Astrocyte (in vitro differentiated cells and primary cell): ENCODE data around the gene ATP5F1B. TPM values are rescaled to one million over a fixed set of nuclear protein-coding genes. Genes with fewer than 3 reads are reported as not detected.
A peak's percentile ranks its signal among the peaks of the same experiment; 100 is the strongest.

Source experiments
- DNase-seq: peaks from one replicate; pipeline ENCODE4 v3.0.0-alpha.2; 2010; ENCODE audit warnings: low read depth
- FAIRE-seq: peaks from 2 replicates; lab custom pipeline; 2011; peaks lifted over from hg19 to GRCh38; lab: Jason Lieb, UNC
- H2AFZ ChIP-seq: 2 replicates; pipeline ENCODE4 v1.6.0; 2012; ENCODE audit warnings: low read depth, low read length, inconsistent platforms
- H3K27ac ChIP-seq: 2 replicates; pipeline ENCODE4 v1.5.1; 2011; ENCODE audit warnings: low read depth, low read length, inconsistent platforms
- H3K27me3 ChIP-seq: 2 replicates; pipeline ENCODE4 v1.6.0; 2011; ENCODE audit warnings: low read length, inconsistent platforms; ENCODE audit not compliant: insufficient read depth
- H3K36me3 ChIP-seq: 2 replicates; pipeline ENCODE4 v1.5.1; 2011; ENCODE audit warnings: low read length, inconsistent platforms; ENCODE audit not compliant: insufficient read depth
- H3K4me1 ChIP-seq: 2 replicates; pipeline ENCODE4 v1.5.1; 2011; ENCODE audit warnings: low read length, inconsistent platforms; ENCODE audit not compliant: insufficient read depth
- H3K4me2 ChIP-seq: 2 replicates; pipeline ENCODE4 v1.6.0; 2012; ENCODE audit warnings: low read length, inconsistent platforms
- H3K4me3 ChIP-seq: 2 replicates; pipeline ENCODE4 v1.5.1; 2011; ENCODE audit warnings: low read depth, mild to moderate bottlenecking, low read length, inconsistent platforms; ENCODE audit not compliant: insufficient read depth
- H3K79me2 ChIP-seq: 2 replicates; pipeline ENCODE4 v1.6.0; 2012; ENCODE audit warnings: mild to moderate bottlenecking, low read length, inconsistent platforms; ENCODE audit not compliant: insufficient read depth
- H3K9ac ChIP-seq: 2 replicates; pipeline ENCODE4 v1.6.0; 2012; ENCODE audit warnings: mild to moderate bottlenecking, low read length, inconsistent platforms
- H3K9me3 ChIP-seq: 2 replicates; pipeline ENCODE4 v1.5.1; 2012; ENCODE audit warnings: low read depth, mild to moderate bottlenecking, low read length, inconsistent platforms; ENCODE audit not compliant: insufficient read depth
- H4K20me1 ChIP-seq: 2 replicates; pipeline ENCODE4 v1.6.0; 2012; ENCODE audit warnings: low read length, inconsistent platforms; ENCODE audit not compliant: insufficient read depth
- H3K27ac Mint-ChIP-seq: one replicate; pipeline ENCODE4 v1.8.0; 2021; ENCODE audit warnings: mild to moderate bottlenecking, mixed read lengths; ENCODE audit not compliant: unreplicated experiment
- H3K27me3 Mint-ChIP-seq: one replicate; pipeline ENCODE4 v1.8.0; 2021; ENCODE audit warnings: low read depth, mixed read lengths; ENCODE audit not compliant: unreplicated experiment
- H3K36me3 Mint-ChIP-seq: one replicate; pipeline ENCODE4 v1.8.0; 2021; ENCODE audit warnings: low read depth, mixed read lengths; ENCODE audit not compliant: unreplicated experiment
- H3K4me1 Mint-ChIP-seq: one replicate; pipeline ENCODE4 v1.8.0; 2021; ENCODE audit warnings: low read depth, mixed read lengths; ENCODE audit not compliant: unreplicated experiment
- H3K4me3 Mint-ChIP-seq: one replicate; pipeline ENCODE4 v1.8.0; 2021; ENCODE audit warnings: mild to moderate bottlenecking, moderate library complexity, mixed read lengths; ENCODE audit not compliant: unreplicated experiment
- H3K9me3 Mint-ChIP-seq: one replicate; pipeline ENCODE4 v1.8.0; 2021; ENCODE audit warnings: mild to moderate bottlenecking, mixed read lengths; ENCODE audit not compliant: unreplicated experiment
- EZH2 ChIP-seq: IDR thresholded peaks from 2 replicates; pipeline ENCODE4 v1.6.1; 2012; ENCODE audit warnings: mild to moderate bottlenecking, low read length, inconsistent platforms; ENCODE audit not compliant: insufficient read depth
- total RNA-seq: library from RNA; stranded (reverse); gene quantifications from 2 replicates; pipeline ENCODE4 v1.2.1, GENCODE V29; 2021
- TF ChIP-seq, protein P1 (sequence below): IDR thresholded peaks from 2 replicates; pipeline ENCODE4 v1.5.1; 2011; ENCODE audit warnings: low read depth, mild to moderate bottlenecking, inconsistent platforms, low read length, moderate library complexity; ENCODE audit not compliant: insufficient read depth

Gene ATP5F1B
- total RNA-seq, 1 donor from 2014 or later, result 714 TPM

- Histone ChIP-seq H3K79me2 (peaks cover 64% of the 10 kb centered on the region), H4K20me1 (peaks cover 56% of the 10 kb centered on the region)
- DNase-seq, result no peak
Measured at GRCh38 chr12:56634242-56634836, 11.4 kb downstream of the ATP5F1B start.

GRCh38 chr12:56633468-56634241 lies 12.1 kb downstream of the ATP5F1B start:
- FAIRE-seq (no peak), DNase-seq (no peak)
- TF ChIP-seq, protein P1, sequence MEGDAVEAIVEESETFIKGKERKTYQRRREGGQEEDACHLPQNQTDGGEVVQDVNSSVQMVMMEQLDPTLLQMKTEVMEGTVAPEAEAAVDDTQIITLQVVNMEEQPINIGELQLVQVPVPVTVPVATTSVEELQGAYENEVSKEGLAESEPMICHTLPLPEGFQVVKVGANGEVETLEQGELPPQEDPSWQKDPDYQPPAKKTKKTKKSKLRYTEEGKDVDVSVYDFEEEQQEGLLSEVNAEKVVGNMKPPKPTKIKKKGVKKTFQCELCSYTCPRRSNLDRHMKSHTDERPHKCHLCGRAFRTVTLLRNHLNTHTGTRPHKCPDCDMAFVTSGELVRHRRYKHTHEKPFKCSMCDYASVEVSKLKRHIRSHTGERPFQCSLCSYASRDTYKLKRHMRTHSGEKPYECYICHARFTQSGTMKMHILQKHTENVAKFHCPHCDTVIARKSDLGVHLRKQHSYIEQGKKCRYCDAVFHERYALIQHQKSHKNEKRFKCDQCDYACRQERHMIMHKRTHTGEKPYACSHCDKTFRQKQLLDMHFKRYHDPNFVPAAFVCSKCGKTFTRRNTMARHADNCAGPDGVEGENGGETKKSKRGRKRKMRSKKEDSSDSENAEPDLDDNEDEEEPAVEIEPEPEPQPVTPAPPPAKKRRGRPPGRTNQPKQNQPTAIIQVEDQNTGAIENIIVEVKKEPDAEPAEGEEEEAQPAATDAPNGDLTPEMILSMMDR, result no peak
- no peak for TF ChIP-seq EZH2

More at GRCh38 chr12:56634242-56634836, 11.4 kb downstream of the ATP5F1B start:
- H3K27ac Mint-ChIP-seq, result peak overlapping the region; percentile 89
- Histone ChIP-seq H3K27ac (no peak overlapping the region), H2AFZ (peak overlapping the region; percentile 31), H3K27me3 (no peaks in the 10 kb centered on the region), H3K4me3 (peak overlapping the region; percentile 85), H3K36me3 (peaks cover 24% of the 10 kb centered on the region), H3K9me3 (no peaks in the 10 kb centered on the region), H3K4me1 (peaks cover 36% of the 10 kb centered on the region), H3K9ac (peak overlapping the region; percentile 87), H3K4me2 (peak overlapping the region; percentile 89)
- peak overlapping the region; percentile 95 for H3K4me3 Mint-ChIP-seq
- TF ChIP-seq, protein P1, result no peak
- TF ChIP-seq EZH2, result no peak
- no peak for FAIRE-seq
- no peaks in the 10 kb centered on the region for H3K9me3 Mint-ChIP-seq
- no peaks in the 10 kb centered on the region for H3K27me3 Mint-ChIP-seq
- H3K36me3 Mint-ChIP-seq, result peaks cover 10% of the 10 kb centered on the region
- peaks cover 33% of the 10 kb centered on the region for H3K4me1 Mint-ChIP-seq

More at GRCh38 chr12:56633468-56634241, 12.1 kb downstream of the ATP5F1B start:
- H3K79me2 ChIP-seq, result peaks cover 71% of the 10 kb centered on the region
- H3K27ac ChIP-seq, result no peak overlapping the region
- H3K4me2 ChIP-seq, result peak overlapping the region; percentile 89
- no peaks in the 10 kb centered on the region for H3K9me3 ChIP-seq
- no peaks in the 10 kb centered on the region for H3K27me3 Mint-ChIP-seq
- H4K20me1 ChIP-seq, result peaks cover 58% of the 10 kb centered on the region
- H3K27me3 ChIP-seq, result no peaks in the 10 kb centered on the region
- peaks cover 33% of the 10 kb centered on the region for H3K4me1 Mint-ChIP-seq
- H3K36me3 Mint-ChIP-seq, result peaks cover 6% of the 10 kb centered on the region
- peaks cover 38% of the 10 kb centered on the region for H3K4me1 ChIP-seq
- H2AFZ ChIP-seq, result no peak overlapping the region
- H3K27ac Mint-ChIP-seq, result peak overlapping the region; percentile 81
- H3K4me3 Mint-ChIP-seq, result peak overlapping the region; percentile 95
- H3K36me3 ChIP-seq, result peaks cover 17% of the 10 kb centered on the region
- peak overlapping the region; percentile 87 for H3K9ac ChIP-seq
- H3K4me3 ChIP-seq, result peak overlapping the region; percentile 85
- no peaks in the 10 kb centered on the region for H3K9me3 Mint-ChIP-seq
